DOHH2 (cell line): ENCODE results near the gene DYNLT5.
"Not testable (repeated sequence)": the region's sequence is repeated elsewhere in the genome, so short reads cannot be mapped to it uniquely, and the experiment has no call there.

Experiments used
- EZH2phosphoT487 ChIP-seq: fragments of 200-600 bp; sonication (generic); IDR thresholded peaks from 2 replicates; pipeline ENCODE4 v1.6.1; 2017; ENCODE audit warnings: borderline replicate concordance, mild to moderate bottlenecking, antibody characterized with exemption, low read length, moderate library complexity, mixed read lengths
- TF ChIP-seq, protein P1 (sequence below): fragments of 200-600 bp; sonication (generic); IDR thresholded peaks from one replicate; pipeline ENCODE4 v1.5.1; 2014; ENCODE audit warnings: antibody characterized with exemption, mild to moderate bottlenecking, low read depth, low read length; ENCODE audit not compliant: poor library complexity, severe bottlenecking

DNA sequence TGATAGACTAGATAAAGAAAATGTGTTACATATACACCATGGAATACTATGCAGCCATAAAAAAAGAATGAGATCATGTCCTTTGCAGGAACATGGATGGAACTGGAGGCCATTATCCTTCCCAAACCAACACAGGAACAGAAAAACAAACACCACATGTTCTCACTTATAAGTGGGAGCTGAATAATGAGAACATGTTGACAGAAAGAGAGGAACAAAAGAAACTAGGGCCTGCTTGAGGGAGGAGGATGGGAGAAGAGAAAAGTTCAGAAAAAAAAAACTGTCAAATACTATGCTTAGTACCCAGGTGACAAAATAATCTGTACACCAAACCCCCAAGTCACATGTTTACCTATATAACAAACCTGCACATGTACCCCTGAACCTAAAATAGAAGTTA is 23.5 kb upstream of the DYNLT5 start:
- TF ChIP-seq EZH2phosphoT487: not testable (repeated sequence)
- TF ChIP-seq, protein P1, sequence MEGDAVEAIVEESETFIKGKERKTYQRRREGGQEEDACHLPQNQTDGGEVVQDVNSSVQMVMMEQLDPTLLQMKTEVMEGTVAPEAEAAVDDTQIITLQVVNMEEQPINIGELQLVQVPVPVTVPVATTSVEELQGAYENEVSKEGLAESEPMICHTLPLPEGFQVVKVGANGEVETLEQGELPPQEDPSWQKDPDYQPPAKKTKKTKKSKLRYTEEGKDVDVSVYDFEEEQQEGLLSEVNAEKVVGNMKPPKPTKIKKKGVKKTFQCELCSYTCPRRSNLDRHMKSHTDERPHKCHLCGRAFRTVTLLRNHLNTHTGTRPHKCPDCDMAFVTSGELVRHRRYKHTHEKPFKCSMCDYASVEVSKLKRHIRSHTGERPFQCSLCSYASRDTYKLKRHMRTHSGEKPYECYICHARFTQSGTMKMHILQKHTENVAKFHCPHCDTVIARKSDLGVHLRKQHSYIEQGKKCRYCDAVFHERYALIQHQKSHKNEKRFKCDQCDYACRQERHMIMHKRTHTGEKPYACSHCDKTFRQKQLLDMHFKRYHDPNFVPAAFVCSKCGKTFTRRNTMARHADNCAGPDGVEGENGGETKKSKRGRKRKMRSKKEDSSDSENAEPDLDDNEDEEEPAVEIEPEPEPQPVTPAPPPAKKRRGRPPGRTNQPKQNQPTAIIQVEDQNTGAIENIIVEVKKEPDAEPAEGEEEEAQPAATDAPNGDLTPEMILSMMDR: not testable (repeated sequence)
